ENCODE results near the gene DLG5. TPM values are rescaled to one million over a fixed set of nuclear protein-coding genes. Genes with fewer than 3 reads are reported as not detected.
A peak's percentile ranks its signal among the peaks of the same experiment; 100 is the strongest.

The DLG5 gene
- total RNA-seq, 1 donor from 2014 or later: 60.5 TPM

- Mint-ChIP-seq H3K4me3 (ENCODE audit: unreplicated experiment) (no peak overlapping the region), H3K9me3 (ENCODE audit: low read depth) (peaks cover 4% of the 10 kb centered on the region), H3K4me1 (ENCODE audit: low read depth) (peaks cover 31% of the 10 kb centered on the region), H3K36me3 (ENCODE audit: low read depth) (peaks cover 31% of the 10 kb centered on the region), H3K27me3 (ENCODE audit: low read depth) (no peaks in the 10 kb centered on the region), H3K27ac (ENCODE audit: unreplicated experiment) (peak overlapping the region; percentile 22)
- TF ChIP-seq CTCF (IDR thresholded peaks at IDR 0.05): no peak
- DNase-seq (ENCODE audit: low spot score): peak; percentile 40
These were observed 137.5 kb downstream of the DLG5 start for GRCh38 chr10:77789016-77789415.

- no peak for TF ChIP-seq CTCF (IDR thresholded peaks at IDR 0.05)
- peak; percentile 46 for DNase-seq (ENCODE audit: low spot score)
- H3K27ac Mint-ChIP-seq (ENCODE audit: unreplicated experiment): no peak overlapping the region
- peaks cover 4% of the 10 kb centered on the region for H3K9me3 Mint-ChIP-seq (ENCODE audit: low read depth)
- H3K36me3 Mint-ChIP-seq (ENCODE audit: low read depth): peaks cover 31% of the 10 kb centered on the region
- H3K4me1 Mint-ChIP-seq (ENCODE audit: low read depth): peaks cover 34% of the 10 kb centered on the region
- H3K4me3 Mint-ChIP-seq (ENCODE audit: unreplicated experiment): no peak overlapping the region
- no peaks in the 10 kb centered on the region for H3K27me3 Mint-ChIP-seq (ENCODE audit: low read depth)
These were observed 138.0 kb downstream of the DLG5 start for GRCh38 chr10:77788496-77789010.

GRCh38 chr10:77787440-77787839, 139.1 kb downstream of the DLG5 start:
- H3K4me1 Mint-ChIP-seq (ENCODE audit: low read depth): peaks cover 34% of the 10 kb centered on the region
- peaks cover 4% of the 10 kb centered on the region for H3K9me3 Mint-ChIP-seq (ENCODE audit: low read depth)
- no peak for DNase-seq (ENCODE audit: low spot score)
- H3K27me3 Mint-ChIP-seq (ENCODE audit: low read depth): no peaks in the 10 kb centered on the region
- no peak for TF ChIP-seq CTCF (IDR thresholded peaks at IDR 0.05)
- no peak overlapping the region for H3K27ac Mint-ChIP-seq (ENCODE audit: unreplicated experiment)
- H3K4me3 Mint-ChIP-seq (ENCODE audit: unreplicated experiment): no peak overlapping the region
- H3K36me3 Mint-ChIP-seq (ENCODE audit: low read depth): peaks cover 25% of the 10 kb centered on the region

- Mint-ChIP-seq H3K27me3 (ENCODE audit: low read depth) (no peaks in the 10 kb centered on the region), H3K9me3 (ENCODE audit: low read depth) (peaks cover 4% of the 10 kb centered on the region), H3K4me3 (ENCODE audit: unreplicated experiment) (no peak overlapping the region), H3K4me1 (ENCODE audit: low read depth) (peaks cover 34% of the 10 kb centered on the region), H3K36me3 (ENCODE audit: low read depth) (peaks cover 20% of the 10 kb centered on the region), H3K27ac (ENCODE audit: unreplicated experiment) (peak overlapping the region; percentile 82)
- DNase-seq (ENCODE audit: low spot score): no peak
- TF ChIP-seq CTCF (IDR thresholded peaks at IDR 0.05): no peak
These were observed 141.7 kb downstream of the DLG5 start for GRCh38 chr10:77784856-77785255.

GRCh38 chr10:77782328-77783061, 144.1 kb downstream of the DLG5 start:
- no peak overlapping the region for H3K27ac Mint-ChIP-seq (ENCODE audit: unreplicated experiment)
- H3K9me3 Mint-ChIP-seq (ENCODE audit: low read depth): peaks cover 9% of the 10 kb centered on the region
- TF ChIP-seq CTCF (IDR thresholded peaks at IDR 0.05): no peak
- H3K27me3 Mint-ChIP-seq (ENCODE audit: low read depth): no peaks in the 10 kb centered on the region
- H3K36me3 Mint-ChIP-seq (ENCODE audit: low read depth): peaks cover 26% of the 10 kb centered on the region
- H3K4me1 Mint-ChIP-seq (ENCODE audit: low read depth): peaks cover 25% of the 10 kb centered on the region
- no peak overlapping the region for H3K4me3 Mint-ChIP-seq (ENCODE audit: unreplicated experiment)
- DNase-seq (ENCODE audit: low spot score): no peak
